COLO668 (cell line): ENCODE measurements around the gene JAKMIP3.

Experiments
- DNase-seq: peaks from one replicate; lab custom pipeline; 2025; ENCODE audit not compliant: unreplicated experiment; lab: John Stamatoyannopoulos, UW

The JAKMIP3 gene

DNA sequence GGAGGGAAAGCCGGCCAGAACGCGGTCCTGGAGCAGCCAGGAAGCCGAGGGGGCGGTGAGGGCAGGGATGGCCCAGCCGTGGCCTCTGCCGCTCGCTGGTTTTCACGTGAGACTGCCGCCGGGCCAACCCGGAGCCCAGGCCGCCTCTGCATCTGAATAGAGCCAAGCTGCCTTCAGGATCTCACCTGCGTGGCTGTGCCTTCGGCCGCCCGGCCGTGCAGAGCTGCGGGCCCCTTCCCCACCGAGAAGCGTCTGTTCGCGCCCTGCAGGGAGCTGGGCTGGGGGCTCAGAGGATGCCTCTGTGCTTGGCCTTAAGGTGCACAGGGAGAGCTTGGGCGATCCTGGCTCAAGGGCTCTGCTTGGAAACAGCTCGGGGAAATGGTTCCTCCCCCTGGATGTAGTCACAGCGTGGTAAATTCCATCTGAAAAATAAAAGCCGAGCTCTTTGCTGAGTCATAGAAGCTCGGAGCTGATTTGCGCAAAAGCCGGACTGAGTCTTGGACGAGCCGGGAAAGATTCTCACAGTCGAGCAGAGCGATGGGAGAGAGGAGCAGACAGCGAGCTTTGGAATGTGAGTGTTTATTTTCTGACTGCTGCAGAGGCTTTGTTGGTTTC is at the start of gene JAKMIP3:
Gene JAKMIP3 (plus strand): TSS at position 456 of the 615 bp plus-strand sequence. CDS start 38,863 bp downstream, outside the sequence.
- peak; percentile 25 for DNase-seq

DNA sequence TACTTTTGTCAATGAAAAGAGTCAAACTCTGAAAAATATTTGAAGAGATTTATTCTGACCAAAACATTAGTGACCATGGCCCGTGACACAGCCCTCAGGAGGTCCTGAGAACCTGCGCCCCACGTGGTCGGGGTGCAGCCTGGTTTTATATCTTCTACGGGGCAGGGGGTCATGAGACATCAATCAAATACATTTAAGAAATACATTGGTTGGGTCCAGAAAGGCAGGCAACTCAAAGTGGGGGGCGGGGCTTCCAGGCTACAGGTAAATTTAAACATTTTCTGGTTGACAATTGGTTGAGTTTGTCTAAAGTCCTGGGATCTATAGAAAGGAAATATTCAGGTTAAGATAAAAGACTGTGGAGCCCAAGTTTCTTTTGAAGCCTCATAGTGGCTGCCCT is 49.2 kb upstream of the JAKMIP3 start:
- DNase-seq: no peak

DNA sequence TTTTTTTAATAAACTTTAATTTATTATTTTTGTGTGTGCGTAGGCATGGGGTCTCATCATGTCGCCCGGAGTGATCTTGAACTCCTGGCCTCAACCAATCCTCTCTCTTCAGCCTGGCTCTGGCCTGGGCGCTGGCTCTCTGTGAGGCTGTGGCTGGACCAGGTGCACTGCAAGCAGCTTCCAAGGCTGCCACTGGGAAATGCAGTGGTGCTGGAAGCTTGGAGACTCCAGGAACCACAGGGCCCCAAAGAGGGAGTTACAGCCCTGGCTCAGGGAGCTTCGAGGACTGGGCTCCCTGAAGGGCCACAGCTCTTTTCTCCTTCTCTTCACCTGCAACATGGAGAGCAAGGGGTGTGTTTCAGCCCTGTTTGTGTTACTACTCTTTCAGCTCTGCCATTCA is 47.3 kb upstream of the JAKMIP3 start:
- DNase-seq: no peak

DNA sequence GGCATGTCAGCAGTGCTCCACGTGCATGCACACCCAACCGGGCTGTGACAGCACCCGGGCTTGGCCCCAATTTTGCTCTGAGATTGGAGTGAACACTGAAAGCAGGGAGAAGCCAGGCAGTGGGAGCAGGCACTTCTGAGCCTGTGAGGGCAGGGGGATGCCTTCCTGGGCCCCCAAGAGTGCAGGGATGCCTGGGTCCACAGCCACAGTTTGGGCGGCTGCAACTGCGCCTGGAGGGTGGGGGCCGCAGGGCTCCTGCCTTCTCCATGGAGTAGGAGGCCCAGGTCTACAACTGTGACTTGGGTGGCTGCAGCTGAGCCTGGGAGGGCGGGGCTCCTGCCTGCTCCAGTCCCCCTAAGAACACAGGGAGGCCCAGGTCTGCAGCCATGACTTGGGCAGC is 46.4 kb upstream of the JAKMIP3 start:
- DNase-seq: no peak

- DNase-seq: no peak
These were observed 45.3 kb upstream of the JAKMIP3 start for GRCh38 chr10:132020456-132020855.

- no peak for DNase-seq
These were observed 44.7 kb upstream of the JAKMIP3 start for GRCh38 chr10:132021046-132021445.

GRCh38 chr10:132021504-132022143 is 44.1 kb upstream of the JAKMIP3 start:
- no peak for DNase-seq

DNA sequence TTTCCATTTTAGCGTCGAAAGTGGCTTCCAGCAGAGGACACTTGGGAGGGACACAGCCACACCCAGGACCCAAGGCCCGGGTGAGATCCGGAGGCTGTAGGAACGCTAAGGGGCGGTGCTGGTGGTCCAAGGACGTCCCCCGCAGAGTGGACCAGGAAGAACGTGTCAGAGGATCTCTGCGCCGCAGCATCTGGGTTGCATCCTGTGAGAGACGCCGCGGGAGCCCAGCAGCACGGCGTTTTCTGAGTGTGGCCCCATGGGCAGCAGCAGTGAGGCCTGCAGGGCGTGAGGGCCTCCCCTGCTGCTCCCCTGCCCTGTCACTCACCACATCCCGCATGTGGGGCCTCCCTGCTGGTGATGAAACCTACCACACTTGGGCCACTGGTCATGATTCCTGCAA is 43.5 kb upstream of the JAKMIP3 start:
- no peak for DNase-seq

- DNase-seq: peak; percentile 64
These were observed 42.5 kb upstream of the JAKMIP3 start for GRCh38 chr10:132023092-132023811.

- DNase-seq: no peak
These were observed 38.2 kb upstream of the JAKMIP3 start for GRCh38 chr10:132027423-132027983.

DNA sequence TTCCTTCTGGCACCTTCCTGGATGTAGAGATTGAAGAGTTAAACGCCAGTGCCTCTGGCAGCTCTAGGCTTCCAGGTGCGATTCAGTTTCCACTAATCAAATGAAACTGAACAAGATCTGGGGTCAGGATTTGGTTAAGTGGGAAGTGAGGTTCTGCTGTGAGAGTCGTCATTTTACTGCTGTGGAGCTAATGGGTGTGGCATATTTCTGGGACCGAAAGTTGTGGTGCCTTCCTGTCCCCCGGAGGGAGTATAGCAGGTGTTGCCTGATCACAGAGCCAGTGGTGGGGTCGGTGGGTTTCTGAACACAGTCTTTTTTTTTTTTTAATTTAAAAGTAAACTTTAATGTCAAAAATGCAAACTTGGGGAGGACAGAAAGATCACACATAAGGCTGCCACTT is 37.0 kb upstream of the JAKMIP3 start:
- DNase-seq: no peak

DNA sequence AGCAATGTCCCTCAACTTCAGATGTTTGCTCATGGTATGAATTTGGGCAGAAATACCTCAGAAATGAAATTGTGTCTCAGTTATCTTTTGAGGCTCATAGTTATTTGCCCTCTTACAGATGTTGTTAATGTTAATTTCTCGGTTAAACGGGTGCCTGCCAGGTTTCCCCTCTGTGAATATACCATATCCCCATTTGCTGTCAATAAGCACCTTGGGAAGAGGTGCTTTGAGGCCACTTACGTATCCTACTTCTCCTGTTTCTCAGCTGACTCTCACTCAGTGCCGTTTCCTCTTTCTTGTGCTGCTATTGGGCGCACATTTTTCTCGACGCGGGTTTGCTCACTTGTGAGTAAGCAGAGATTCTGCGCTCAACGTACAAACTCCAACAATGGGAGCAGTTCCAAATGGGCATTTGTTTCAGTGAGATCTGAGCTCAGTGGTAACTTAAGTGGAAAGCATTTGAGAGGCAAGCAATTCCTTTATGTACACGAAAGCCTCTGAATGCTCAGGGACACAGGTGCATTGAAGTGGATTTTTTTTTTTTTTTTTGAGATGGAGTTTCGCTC is 34.8 kb upstream of the JAKMIP3 start:
- no peak for DNase-seq

DNA sequence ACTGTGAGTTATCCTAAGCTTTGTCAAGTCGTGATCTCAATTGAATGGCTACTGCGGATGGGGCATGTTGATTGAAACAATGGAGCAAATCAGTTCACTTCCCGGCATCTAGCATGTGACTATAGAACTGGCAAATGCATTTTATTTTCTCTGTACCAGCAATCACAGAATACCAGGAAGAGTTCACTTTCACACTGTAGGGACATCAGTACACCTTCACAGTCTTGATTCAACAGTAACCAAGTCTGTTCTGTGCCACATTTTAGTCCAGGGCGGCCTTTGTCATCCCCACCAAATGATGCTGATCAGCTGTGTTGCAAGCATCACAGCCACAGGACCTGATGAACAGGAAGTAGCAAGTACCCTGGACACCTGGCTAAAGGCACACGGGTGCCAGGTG is 32.1 kb upstream of the JAKMIP3 start:
- no peak for DNase-seq

DNA sequence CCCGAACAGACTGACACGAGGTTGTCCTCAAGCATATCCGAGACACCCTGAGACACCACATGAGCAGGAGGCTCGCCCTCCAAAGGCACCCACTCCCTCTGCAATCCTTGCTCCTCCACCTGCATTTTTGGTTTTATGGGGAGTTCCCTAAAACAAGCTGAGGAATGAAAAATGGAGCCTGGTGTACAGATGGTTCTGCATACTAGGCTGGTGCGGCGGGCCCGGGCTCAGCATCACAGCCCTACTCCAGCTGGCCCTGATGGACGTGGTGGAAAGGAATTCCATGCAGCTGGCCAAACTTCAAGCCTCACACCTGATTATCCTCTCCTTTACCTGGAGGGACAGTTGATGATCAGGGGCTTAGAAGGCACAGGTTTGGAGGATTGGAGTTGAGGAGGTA is 30.3 kb upstream of the JAKMIP3 start:
- DNase-seq: no peak

- DNase-seq: peak; percentile 6
These were observed 29.4 kb upstream of the JAKMIP3 start for GRCh38 chr10:132036153-132036886.

DNA sequence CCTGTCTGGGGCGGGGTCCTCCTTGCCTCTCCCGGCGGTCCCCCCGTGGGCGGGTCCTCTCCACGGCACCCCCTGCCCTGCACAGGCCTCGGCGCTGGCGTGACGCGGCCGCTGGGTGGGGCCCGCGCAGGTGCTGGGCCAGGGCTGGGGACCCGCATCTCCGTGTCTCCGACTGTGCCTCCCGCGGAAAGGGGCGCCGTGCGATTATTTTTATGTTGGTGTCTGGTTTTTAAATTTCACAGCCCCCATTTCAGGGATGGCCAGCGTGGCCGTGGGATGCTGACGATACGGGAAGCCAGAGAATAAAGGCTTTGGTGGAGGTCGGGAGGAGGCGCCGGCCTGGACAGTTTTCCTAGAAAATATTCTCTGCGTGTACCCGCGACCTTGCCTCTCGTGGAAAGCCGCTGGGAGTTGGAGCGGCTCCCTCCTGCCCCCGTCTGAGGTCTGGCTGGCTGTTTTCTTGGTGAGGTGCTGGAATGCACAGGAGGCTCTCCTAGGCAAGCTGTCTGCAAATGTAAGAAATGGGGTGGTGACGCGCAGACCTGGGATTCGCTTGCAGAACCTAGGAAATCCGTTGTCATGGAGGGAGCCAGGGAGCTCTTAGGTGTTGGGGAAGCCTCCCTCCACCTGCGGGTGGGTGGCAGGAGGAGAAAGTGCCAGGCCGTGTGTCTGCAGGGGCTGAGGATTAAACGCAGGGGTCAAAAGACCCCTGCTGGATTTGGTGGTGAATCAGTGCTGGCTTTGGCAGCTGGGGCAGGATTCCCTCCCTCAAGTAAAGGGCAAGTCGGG is 28.7 kb upstream of the JAKMIP3 start:
- peak; percentile 4 for DNase-seq

GRCh38 chr10:132037676-132037975 is 28.1 kb upstream of the JAKMIP3 start:
- DNase-seq: no peak

GRCh38 chr10:132039371-132039770 is 26.4 kb upstream of the JAKMIP3 start:
- DNase-seq: no peak

GRCh38 chr10:132040046-132040445 is 25.7 kb upstream of the JAKMIP3 start:
- no peak for DNase-seq

GRCh38 chr10:132041340-132041739 is 24.4 kb upstream of the JAKMIP3 start:
- DNase-seq: no peak
